Ishikawa (cell line): Measurements from ENCODE around the gene FRRS1.

Experiments
- CEBPB ChIP-seq: IDR thresholded peaks from 2 replicates; pipeline ENCODE4 v1.6.1; 2012
- EP300 ChIP-seq: IDR thresholded peaks from 2 replicates; pipeline ENCODE4 v1.6.1; 2012; ENCODE audit warnings: borderline replicate concordance
- MAX ChIP-seq: IDR thresholded peaks from 2 replicates; pipeline ENCODE4 v1.6.1; 2012
- NFIC ChIP-seq: IDR thresholded peaks from 2 replicates; pipeline ENCODE4 v1.6.1; 2012
- REST ChIP-seq: IDR thresholded peaks from 2 replicates; pipeline ENCODE4 v1.6.1; 2012; ENCODE audit warnings: low read depth, mild to moderate bottlenecking
- TAF1 ChIP-seq: IDR thresholded peaks from 2 replicates; pipeline ENCODE4 v1.6.1; 2012; ENCODE audit warnings: low read depth, mild to moderate bottlenecking
- ZBTB7A ChIP-seq: IDR thresholded peaks from 2 replicates; pipeline ENCODE4 v1.6.1; 2012; ENCODE audit warnings: low read depth

GRCh38 chr1:99685516-99686180 is 80.8 kb downstream of the FRRS1 start:
- TF ChIP-seq ZBTB7A (no peak), TAF1 (no peak), EP300 (no peak), MAX (peak; percentile 27; the same call in 1 of the 2 replicates), NFIC (0 out of 2 replicates have a peak, but pooled peaks have one; percentile 15), CEBPB (no peak), REST (no peak)
